ENCODE data around the gene FAM168A.

DNA sequence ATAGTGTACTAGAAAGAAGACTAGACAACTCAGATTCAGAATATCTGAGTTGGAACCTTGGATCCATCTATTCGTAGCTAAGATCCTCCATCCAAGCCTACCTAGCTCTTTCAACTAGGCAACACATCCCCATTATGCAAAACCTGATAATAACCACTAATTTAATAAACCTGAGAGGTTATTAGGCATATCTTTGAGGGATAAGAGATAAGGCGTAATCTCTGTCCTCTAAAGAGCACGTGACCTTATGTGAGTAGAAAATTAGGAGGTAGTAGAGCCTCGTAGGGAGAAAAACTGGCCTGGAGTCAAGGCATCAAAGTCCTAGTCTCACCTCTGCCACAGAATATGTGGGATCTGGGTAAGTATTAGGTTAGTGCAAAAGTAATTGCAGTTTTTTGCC lies 87.8 kb downstream of the FAM168A start:
- TF ChIP-seq, protein P1, sequence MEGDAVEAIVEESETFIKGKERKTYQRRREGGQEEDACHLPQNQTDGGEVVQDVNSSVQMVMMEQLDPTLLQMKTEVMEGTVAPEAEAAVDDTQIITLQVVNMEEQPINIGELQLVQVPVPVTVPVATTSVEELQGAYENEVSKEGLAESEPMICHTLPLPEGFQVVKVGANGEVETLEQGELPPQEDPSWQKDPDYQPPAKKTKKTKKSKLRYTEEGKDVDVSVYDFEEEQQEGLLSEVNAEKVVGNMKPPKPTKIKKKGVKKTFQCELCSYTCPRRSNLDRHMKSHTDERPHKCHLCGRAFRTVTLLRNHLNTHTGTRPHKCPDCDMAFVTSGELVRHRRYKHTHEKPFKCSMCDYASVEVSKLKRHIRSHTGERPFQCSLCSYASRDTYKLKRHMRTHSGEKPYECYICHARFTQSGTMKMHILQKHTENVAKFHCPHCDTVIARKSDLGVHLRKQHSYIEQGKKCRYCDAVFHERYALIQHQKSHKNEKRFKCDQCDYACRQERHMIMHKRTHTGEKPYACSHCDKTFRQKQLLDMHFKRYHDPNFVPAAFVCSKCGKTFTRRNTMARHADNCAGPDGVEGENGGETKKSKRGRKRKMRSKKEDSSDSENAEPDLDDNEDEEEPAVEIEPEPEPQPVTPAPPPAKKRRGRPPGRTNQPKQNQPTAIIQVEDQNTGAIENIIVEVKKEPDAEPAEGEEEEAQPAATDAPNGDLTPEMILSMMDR (IDR thresholded peaks at IDR 0.05; ENCODE audit: insufficient read depth, low read length, poor library complexity, severe bottlenecking): no peak
- TF ChIP-seq EZH2phosphoT487 (conservative IDR thresholded peaks at IDR 0.05; ENCODE audit: low read length): no peak
